ENCODE results near the gene FLNB. TPM values are rescaled to one million over a fixed set of nuclear protein-coding genes. Genes with fewer than 3 reads are reported as not detected.

Gene FLNB
- total RNA-seq, 2 donors from 2014 or later = 410 to 585 TPM

DNA sequence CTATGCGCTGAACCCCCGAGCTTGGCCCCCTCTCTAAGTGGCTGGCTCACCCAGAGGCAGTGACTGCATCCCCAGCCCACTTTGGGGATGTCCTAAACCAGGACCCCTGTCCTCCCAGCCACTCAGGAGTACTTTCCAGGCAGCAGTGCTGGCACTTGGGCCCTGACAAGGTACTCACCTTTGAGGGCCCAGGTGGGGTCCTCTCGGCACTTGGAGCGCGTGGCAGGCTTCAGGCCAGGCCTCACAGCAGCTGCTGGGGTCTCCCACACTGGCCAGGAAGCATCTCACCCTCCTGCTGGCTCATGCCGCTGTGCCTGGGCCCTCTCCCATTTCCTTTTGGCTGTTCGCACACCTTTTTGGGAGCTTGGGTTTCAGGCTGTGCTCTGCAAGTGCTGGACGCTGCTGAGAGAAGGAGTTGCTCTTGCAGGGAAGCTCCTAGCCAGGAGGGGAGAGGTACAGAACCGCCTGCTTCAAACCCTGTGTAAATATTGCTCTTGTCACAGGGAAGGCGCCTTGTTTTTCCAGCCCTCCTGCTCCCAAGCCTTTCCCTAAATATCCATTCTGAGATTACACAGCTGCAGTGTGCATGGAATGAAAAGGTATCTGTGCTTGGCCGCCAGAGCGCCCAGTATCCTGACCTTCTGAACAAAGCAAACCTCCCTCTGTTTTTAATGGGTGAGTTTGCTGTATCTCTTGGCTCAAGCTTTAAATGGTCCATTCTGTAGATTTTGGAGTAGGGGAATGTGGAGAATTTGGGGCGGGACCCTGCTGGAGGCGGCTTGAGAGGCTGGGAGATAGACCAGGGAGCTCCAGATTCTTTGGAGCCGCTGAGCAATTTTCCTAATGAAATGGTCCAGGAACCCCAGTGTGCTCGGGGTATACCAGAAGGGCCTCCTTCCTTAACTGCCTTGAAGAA is 156.9 kb downstream of the FLNB start:
- intact Hi-C loops (cut with DNase I, micrococcal nuclease) = no loop called here
- ATAC-seq = no peak
- DNase-seq = no peak

DNA sequence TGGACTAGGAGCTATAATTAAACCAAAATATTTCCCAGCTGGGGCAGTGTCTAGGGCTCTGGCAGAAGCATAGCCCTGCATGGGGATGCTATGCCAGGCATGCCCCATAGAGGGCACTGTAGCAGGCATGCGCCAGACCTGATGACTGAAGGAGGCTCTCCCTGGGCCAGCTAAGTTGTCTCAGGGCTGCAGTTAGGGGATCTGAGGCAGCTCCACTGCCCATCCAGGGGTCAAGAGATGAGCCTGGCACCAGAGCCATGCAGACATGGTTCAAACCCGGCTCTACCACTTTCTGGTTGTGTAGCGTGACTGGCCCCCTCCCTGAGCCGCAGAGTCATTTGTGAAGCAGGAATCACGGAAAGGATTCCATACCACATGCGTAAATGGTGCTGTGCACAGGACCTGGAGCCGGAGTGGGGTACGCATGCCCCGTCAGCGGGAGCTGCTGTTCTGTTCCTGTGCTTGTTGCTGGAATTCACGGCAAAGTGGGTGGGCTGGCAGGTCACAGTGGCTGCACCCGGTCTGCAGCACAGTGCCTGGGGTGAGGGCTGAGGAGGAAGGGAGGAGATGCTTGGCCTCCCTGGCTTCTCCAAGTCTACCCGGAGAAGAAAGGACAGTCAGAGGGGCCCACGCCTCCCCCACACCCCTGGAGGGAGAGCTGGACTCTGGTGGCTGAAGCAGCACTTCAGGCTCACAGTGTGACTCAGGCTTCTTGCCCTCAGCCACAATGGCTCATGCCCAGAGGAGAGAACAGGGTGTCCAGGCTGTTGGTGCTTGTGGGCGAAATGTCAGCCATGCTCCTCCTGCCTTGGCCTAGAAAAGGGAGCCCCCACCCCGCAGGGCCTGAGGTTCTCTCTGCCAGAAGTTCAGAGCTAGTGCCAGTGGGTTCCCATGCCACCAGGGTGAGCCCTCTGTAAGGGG is 159.5 kb downstream of the FLNB start:
- intact Hi-C loops (cut with DNase I, micrococcal nuclease) = no loop called here

DNA sequence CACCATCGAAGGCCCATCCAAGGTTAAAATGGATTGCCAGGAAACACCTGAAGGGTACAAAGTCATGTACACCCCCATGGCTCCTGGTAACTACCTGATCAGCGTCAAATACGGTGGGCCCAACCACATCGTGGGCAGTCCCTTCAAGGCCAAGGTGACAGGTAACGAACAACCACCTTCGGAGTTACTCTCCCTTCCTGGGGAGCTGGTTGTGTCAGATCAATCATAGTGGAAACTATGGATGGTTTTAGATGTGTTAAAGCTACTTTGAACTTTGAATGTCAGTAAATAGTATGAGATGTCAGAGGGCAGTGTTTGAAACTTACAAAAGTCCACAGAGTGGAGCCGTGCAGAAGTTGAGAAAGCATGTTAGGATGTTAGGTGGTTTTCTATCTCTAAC is 160.3 kb downstream of the FLNB start:
- intact Hi-C loops (cut with DNase I, micrococcal nuclease) = no loop called here
- ATAC-seq (no peak), DNase-seq (no peak)

More for the DNA sequence above, 159.5 kb downstream of the FLNB start:
- peak; percentile 66 for ATAC-seq
- DNase-seq = peak; percentile 64 to 69

DNA sequence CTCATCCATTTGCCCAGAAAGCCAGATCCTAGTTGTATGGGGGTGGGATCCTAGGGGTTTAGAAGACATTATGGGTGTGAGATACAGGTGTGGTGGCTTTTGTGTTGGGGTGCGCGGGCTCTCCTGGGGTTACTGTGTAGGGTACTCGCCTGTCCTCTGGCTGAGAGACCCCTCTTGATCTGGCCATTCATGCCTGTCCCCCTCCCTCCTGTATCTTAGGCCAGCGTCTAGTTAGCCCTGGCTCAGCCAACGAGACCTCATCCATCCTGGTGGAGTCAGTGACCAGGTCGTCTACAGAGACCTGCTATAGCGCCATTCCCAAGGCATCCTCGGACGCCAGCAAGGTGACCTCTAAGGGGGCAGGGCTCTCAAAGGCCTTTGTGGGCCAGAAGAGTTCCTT is 161.1 kb downstream of the FLNB start:
- DNase-seq (no peak), ATAC-seq (no peak)
- intact Hi-C loops (cut with DNase I, micrococcal nuclease) = no loop called here

DNA sequence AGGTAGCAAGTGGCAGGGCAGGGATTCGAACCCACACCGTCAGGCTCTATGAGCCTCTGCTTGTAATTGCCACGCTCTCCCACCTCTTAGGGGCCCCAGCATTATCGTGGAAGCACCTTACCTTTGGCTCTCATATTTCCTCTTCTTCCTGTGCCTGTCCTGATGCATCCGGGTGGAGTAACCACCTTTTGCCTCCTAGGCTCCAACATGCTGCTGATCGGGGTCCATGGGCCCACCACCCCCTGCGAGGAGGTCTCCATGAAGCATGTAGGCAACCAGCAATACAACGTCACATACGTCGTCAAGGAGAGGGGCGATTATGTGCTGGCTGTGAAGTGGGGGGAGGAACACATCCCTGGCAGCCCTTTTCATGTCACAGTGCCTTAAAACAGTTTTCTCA is 162.2 kb downstream of the FLNB start:
- intact Hi-C loops (cut with DNase I, micrococcal nuclease) = loop anchor here in 1 of 2 donors (10.0 kb wide), 1 partner anchor 166 kb away; the partner anchor contains the start of gene FLNB
- ATAC-seq (no peak), DNase-seq (no peak)

DNA sequence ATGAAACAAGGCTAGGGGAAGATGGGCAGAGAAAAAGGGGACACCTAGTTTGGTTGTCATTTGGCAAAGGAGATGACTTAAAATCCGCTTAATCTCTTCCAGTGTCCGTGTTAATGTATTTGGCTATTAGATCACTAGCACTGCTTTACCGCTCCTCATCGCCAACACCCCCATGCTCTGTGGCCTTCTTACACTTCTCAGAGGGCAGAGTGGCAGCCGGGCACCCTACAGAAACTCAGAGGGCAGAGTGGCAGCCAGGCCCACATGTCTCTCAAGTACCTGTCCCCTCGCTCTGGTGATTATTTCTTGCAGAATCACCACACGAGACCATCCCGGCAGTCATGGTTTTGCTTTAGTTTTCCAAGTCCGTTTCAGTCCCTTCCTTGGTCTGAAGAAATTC is 162.9 kb downstream of the FLNB start:
- no peak for ATAC-seq
- DNase-seq = no peak
- intact Hi-C loops (cut with DNase I, micrococcal nuclease) = loop anchor here in 1 of 2 donors (10.0 kb wide), 1 partner anchor 166 kb away; the partner anchor contains the start of gene FLNB

DNA sequence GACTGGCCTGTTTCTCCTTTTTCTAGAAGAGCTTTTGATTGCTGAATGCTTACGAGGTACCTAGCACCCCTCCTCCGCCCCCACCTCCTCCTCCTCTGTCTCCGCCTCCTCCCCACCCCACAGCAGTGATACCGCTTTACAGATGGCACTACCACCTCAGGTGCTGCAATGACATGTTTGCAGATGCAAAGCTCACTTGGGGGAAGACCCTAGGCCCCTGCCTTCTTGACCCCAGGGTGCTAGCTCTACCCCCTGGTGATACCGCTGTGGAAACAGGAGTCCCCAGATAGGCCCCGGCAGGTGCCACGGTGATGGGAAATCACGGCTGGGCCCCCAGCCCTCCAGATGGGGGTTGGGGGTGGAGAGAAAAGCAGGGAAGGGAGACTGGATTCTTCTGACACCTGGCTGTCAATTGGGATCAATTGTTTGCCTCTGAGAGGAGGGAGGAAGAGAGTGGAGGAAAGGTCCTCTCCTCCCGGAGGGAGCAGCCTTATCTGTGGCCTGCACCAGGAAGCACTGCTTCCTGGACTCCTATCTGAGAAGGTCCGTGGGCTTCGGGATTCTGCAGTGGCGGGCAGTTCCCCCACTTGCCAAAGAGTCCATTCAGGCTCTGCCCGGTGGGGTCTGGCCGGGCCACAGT is 164.9 kb downstream of the FLNB start:
- DNase-seq = peak in 1 of 2 donors; percentile 31
- intact Hi-C loops (cut with DNase I, micrococcal nuclease) = loop anchor here in 1 of 2 donors (10.0 kb wide), 1 partner anchor 168 kb away; the partner anchor contains the start of gene FLNB
- ATAC-seq = peak; percentile 30

DNA sequence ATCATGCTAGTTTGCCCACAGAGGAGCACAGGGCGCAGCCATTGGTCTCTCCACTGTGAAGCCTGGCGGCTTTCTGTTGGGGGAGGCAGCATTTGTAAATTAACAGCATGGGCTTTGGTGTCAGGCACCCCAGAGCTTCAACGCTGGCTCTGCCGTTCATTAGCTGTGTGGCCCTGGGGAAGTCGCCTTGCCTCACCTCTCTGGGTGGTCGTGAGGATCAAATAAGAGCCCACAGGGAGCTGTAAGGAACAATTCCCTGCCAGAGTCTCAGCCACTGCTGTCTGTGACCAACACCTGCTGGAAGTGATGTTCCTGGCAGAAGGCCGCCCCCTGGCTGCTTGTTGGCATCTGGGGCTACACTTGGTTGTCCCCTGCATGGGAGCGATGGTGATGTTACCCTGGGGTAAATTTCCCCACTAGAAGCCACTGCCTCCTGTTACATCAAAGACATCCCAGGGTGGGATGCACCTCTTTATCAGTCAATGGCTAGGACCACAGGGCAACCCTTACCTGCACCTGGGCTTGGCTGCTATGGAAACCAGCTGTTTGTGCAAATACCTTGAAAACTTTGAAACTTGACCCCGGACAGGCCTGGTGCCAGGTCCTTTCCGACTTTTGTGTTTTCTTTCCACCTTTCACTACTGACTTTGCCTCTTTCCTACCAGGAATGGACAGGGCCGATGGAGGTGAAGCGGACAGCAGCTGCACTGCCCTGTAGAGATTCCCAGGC is 165.6 kb downstream of the FLNB start:
- DNase-seq = peak; percentile 64 to 69
- intact Hi-C loops (cut with DNase I, micrococcal nuclease) = loop anchor here in 1 of 2 donors (10.0 kb wide), 1 partner anchor 169 kb away; the partner anchor contains the start of gene FLNB
- ATAC-seq = peak; percentile 4

DNA sequence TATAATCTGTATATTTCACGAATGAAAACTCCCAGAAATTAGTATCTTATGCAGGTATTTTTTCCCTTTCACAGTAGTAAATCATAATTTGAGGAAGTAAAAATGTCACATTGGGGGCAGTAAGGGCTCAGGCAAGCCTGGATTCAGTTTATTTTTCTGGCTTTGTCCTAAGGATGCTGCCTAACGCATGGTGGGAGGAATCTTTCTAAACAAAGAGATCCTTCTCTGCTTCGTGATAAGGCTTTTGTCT is 166.9 kb downstream of the FLNB start:
- intact Hi-C loops (cut with DNase I, micrococcal nuclease) = loop anchor here in 1 of 2 donors (10.0 kb wide), 1 partner anchor 170 kb away; the partner anchor contains the start of gene FLNB
- ATAC-seq (no peak), DNase-seq (no peak)

DNA sequence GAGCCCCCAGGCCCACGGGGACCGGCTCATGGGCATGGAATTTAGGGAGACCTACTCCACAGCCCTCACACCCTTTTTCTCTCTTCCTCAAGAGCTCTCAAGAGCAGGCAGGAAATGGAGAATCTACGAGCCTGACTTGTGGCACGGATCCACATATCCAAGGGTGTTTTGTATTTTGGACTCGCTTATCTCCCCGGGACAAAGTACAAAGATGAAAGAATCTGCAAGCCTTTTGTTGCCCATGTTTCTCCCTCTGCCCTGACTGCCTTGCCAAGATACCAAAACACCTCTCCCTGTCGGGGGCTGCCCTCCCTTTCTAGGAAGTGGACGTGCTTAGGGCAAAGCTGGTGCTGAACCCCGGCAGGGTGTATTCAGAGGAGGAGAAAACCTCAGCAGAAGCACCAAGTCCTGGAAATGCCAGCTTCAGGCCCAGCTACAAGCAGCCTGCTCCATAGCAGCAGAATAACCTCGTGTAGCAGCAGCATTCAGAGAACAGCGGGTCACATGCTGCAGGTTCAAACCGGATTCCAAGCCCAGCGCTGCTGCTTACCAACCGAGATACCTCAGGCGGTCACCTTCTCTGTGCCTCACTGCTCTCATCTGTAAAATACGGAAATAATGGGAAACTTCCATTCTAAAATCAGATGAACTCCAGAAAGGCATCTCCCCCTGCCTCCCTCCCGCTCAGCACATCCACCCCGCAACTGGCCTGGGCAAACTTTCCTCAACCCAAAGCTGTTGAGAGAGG is 167.4 kb downstream of the FLNB start:
- intact Hi-C loops (cut with DNase I, micrococcal nuclease) = loop anchor here in 1 of 2 donors (10.0 kb wide), 1 partner anchor 171 kb away; the partner anchor contains the start of gene FLNB
- DNase-seq (peak; percentile 71 to 85), ATAC-seq (peak; percentile 67)

DNA sequence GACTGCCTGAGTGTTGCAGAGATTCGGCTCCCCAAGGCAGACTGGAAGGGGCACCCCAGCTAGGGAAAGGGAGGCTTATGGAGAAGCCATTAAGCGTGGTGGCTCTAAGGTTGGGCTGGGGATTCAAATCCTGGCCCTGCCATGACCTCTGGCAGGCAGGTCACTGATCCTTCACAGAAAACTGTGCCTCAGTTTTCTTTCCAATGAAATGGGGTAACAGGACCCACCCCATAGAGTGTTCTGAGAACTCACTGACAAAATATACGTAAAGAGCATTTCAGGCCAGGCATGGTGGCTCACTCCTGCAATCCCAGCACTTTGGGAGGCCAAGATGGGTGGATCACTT is 167.9 kb downstream of the FLNB start:
- DNase-seq = no peak
- intact Hi-C loops (cut with DNase I, micrococcal nuclease) = loop anchor here in 1 of 2 donors (10.0 kb wide), 1 partner anchor 171 kb away; the partner anchor contains the start of gene FLNB
- ATAC-seq = no peak

DNA sequence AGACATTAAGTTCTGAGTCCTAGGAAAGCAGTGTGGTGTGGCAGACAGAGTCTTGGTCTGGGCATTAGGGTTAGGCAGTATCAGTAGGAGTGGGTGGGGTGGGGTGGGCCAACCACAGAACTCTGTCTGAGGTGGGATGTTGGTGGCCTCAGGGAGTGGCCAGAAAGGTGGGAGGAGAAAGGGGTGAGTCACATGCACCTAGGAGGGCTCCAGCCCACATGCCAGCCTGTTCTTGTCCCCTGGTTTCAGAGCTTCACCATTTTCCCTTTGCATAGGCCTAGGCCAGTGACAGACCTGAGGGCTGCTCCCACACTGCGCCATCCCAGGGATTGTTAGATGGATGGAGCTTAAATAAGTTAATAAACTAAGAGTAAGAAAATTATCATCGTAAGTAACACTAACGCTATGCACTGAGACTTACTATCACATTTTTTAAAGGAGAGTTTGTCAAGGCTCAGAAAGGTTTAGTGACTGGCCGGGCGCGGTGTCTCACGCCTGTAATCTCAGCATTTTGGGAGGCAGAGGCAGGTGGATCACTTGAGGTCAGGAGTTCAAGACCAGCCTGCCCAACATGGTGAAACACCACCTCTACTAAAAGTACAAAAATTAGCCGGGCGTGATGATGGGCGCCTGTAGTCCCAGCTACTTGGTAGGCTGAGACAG is 168.7 kb downstream of the FLNB start:
- ATAC-seq (no peak), DNase-seq (no peak)
- intact Hi-C loops (cut with DNase I, micrococcal nuclease) = loop anchor here in 1 of 2 donors (10.0 kb wide), 1 partner anchor 172 kb away; the partner anchor contains the start of gene FLNB

DNA sequence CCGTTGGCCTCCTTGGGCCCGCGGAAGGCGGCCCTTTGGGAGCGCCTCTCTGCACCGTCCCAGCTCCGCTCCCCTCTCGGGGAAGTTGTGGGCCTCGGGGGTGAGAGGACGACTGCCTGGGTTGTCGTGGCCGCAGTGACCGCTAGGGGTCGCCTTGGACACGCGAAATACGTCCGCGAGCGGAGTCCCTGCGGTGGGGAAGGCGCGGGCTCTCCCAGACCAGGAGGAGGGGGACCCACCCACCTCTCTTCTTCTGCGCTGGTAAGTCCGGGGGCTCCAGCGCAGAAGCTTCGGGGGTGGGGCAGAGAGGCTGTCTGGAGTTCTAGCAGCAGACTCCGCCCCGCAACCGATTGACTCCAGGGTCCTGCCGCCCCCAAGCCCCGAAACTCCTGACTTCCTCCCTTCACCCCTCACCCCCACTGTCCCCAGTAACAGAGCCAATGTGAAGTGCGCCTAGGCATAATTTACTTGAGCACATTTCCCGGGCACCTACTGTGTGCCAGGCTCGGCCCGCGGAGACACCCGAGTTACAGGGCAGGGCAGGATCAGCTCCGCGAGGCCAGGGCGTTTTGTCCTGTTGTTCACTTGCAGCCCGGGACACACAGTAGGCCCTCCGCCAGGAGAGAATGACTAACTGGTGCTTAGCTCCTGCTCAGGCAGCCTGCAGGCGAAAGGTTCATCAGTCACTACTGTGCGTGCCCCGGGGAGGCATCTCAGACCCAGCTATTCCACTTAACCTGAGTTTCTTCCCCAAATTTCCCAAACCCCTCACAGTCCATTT is 169.7 kb downstream of the FLNB start:
- DNase-seq = peak; percentile 84 to 94
- ATAC-seq = peak; percentile 49
- intact Hi-C loops (cut with DNase I, micrococcal nuclease) = loop anchor here in 1 of 2 donors (10.0 kb wide), 1 partner anchor 173 kb away; the partner anchor contains the start of gene FLNB

DNA sequence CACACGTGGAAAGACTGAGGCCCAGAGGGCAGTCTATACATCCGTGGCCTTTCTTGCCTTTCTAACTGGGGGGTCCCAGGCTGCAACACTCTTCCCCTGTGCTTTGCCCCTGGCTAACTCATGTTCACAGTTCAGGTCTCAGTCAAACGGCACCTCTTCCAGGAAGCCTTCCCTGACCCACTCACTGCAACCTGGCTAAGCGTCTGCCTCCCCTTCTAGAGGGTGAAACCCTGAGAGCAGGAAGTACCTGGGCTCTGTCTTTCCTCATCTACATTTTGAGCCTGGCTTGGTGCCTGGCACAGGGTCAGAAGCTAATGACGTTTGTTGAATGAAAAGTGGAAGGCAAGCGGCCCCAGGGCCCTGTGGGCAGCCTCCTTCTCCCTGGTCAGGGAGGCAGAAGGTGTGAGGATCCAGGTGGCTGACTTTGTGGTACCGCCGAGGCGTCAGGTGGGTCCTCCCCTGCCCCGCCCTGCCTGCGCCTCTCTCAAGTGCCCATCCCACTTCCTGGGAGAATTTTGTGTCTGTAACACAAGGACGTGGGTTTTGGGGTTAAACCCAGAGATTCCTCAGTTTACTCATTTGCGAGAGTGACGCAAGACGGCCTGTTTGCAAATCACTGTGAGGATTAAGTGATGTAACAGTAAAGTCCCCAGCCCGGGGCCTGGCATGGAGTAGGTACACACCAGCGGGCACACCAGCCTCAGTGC is 170.5 kb downstream of the FLNB start:
- intact Hi-C loops (cut with DNase I, micrococcal nuclease) = loop anchor here in 1 of 2 donors (10.0 kb wide), 1 partner anchor 174 kb away; the partner anchor contains the start of gene FLNB
- DNase-seq (peak in 1 of 2 donors; percentile 34), ATAC-seq (no peak)

Measured in left colon (tissue), 2 donors.